ENCODE measurements around the gene GAREM2. TPM values are rescaled to one million over a fixed set of nuclear protein-coding genes. Genes with fewer than 3 reads are reported as not detected.

The GAREM2 gene
- total and polyA plus RNA-seq, 12 donors: 0.55 to 2.3 (median 1.1) TPM

DNA sequence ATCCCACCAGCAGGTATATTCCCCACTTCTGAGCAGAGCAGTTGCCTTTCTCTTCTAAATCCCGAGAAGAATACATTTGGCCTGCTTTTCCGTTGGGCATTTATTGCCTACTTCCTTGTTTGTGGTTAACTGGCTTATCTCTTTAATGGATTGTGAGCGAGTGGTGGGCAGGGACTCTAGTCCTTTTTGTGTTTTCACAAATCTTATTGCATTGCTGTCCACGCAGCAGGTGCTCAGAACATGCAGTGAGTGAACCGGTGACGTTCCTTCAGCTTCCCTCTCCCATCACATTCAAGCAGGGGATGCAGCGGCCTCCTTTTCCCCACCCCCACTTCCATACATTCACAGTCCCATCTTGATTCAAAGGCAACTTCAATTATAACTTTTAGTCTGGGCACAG lies 28.9 kb upstream of the GAREM2 start:
- TF ChIP-seq CTCF (IDR thresholded peaks at IDR 0.05): no peak
- H3K4me3 ChIP-seq: no peak overlapping the region
- H3K4me1 ChIP-seq: peaks cover 0 to 9% (median 0%) of the 10 kb centered on the region in 9 donors
- H3K27ac ChIP-seq: no peak overlapping the region
- intact Hi-C loops (cut with DNase I): loop anchor here in 9 of 10 donors (2.0 to 10.0 kb wide), 14 partner anchors 47 to 292 kb away; no protein-coding TSS in a partner anchor
- peaks cover 0 to 7% (median 0%) of the 10 kb centered on the region in 7 donors for H3K27me3 ChIP-seq
- DNase-seq: no peak
- no peak for ATAC-seq
- no peaks in the 10 kb centered on the region for H3K9me3 ChIP-seq
- no peaks in the 10 kb centered on the region for H3K36me3 ChIP-seq
- WGBS, 2 donors: 75 to 80% methylated on average over 7 of the region's 7 CpGs

DNA sequence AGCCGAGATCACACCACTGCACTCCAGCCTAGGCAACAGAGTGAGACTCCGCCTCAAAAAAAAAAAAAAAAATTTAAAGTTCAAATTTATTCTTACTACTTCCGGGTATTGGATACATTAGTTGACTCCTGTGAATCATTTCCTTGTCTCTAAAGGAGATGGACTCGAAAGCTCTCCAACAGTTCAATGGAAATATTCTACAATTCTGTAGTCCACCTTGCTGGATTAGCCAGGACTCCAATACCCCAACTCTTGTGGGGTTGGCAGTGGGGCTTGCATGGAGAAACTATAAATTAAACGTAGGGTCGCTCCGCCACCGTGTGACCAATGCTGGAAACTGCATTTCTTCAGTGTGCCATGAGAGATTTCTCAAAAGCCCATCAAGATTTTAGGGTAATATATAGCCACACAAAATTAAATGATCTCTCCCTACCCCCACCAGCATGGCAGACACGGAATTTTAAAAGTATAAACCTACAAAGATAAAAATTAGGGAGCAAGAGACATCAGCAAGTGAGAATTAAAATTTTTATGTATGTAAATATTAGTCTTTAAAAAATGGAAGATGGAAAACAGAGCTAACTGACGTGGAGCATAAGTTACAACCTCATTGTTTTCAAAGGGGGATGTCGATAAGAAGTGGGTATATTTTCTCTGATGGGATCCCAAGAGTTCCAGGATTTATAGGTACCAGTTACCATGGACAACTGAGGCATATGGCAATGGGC lies 27.8 kb upstream of the GAREM2 start:
- TF ChIP-seq CTCF (IDR thresholded peaks at IDR 0.05): peak; percentile 48 to 84 (median 75)
- intact Hi-C loops (cut with DNase I): loop anchor here (1.0 to 10.0 kb wide), 18 partner anchors 48 to 293 kb away; no protein-coding TSS in a partner anchor

DNA sequence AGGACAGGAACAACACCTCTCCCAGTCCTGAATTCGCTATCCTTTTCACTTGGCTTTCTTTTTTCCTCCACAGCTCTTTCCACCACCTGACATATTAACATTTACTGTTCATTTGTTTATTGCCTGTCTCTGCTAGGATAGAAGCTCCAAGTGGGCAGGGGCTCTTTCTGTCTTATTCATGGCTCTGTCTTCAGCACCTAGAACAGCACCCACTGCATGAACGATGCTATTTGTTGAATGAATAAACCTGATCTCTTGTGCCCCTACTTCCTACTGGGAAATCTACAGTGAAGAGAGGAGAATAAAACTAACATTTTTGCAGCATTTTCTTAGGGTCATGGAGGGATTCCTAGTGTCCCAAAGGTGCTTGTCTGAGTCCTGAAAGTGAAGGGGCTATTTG lies 24.4 kb upstream of the GAREM2 start:
- H3K4me3 ChIP-seq: no peak overlapping the region
- no peak for DNase-seq
- intact Hi-C loops (cut with DNase I): loop anchor here in 7 of 10 donors (5.0 to 10.0 kb wide), 7 partner anchors 61 to 294 kb away; no protein-coding TSS in a partner anchor
- H3K4me1 ChIP-seq: peaks cover 0 to 9% (median 0%) of the 10 kb centered on the region in 9 donors
- no peaks in the 10 kb centered on the region for H3K36me3 ChIP-seq
- no peak overlapping the region for H3K27ac ChIP-seq
- no peak for ATAC-seq
- H3K9me3 ChIP-seq: peaks cover 0 to 5% (median under 1%) of the 10 kb centered on the region in 11 donors
- WGBS, 2 donors: 43% methylated on average over 2 of the region's 2 CpGs
- no peak for TF ChIP-seq CTCF (IDR thresholded peaks at IDR 0.05)
- peaks cover 0 to 23% (median 6%) of the 10 kb centered on the region in 7 donors for H3K27me3 ChIP-seq

More for the DNA sequence above, 27.8 kb upstream of the GAREM2 start:
- no peak overlapping the region for H3K4me3 ChIP-seq
- H3K36me3 ChIP-seq: no peaks in the 10 kb centered on the region
- DNase-seq (peak; percentile 40 to 43), ATAC-seq (peak in 7 of 8 donors; percentile 65 to 79 (median 69))
- no peaks in the 10 kb centered on the region for H3K9me3 ChIP-seq
- H3K27ac ChIP-seq: no peak overlapping the region
- peaks cover 0 to 10% (median 0%) of the 10 kb centered on the region in 7 donors for H3K27me3 ChIP-seq
- 27 to 30% methylated on average over 11 of the region's 11 CpGs for WGBS, 2 donors
- peaks cover 0 to 9% (median 0%) of the 10 kb centered on the region in 9 donors for H3K4me1 ChIP-seq

- Histone ChIP-seq H3K4me1 (no peaks in the 10 kb centered on the region), H3K9me3 (peaks cover 0 to 20% (median 3%) of the 10 kb centered on the region in 11 donors), H3K36me3 (no peaks in the 10 kb centered on the region), H3K27ac (no peak overlapping the region), H3K27me3 (peaks cover 0 to 23% (median 6%) of the 10 kb centered on the region in 7 donors), H3K4me3 (no peak overlapping the region)
- WGBS, 2 donors: 78 to 82% methylated on average over 12 of the region's 12 CpGs
- TF ChIP-seq CTCF (IDR thresholded peaks at IDR 0.05): no peak
- no peak for DNase-seq
- ATAC-seq: no peak
- intact Hi-C loops (cut with DNase I): no loop called here
Observed at GRCh38 chr2:26150243-26150642, 22.6 kb upstream of the GAREM2 start.

All from heart right ventricle (tissue), 16 donors.